Retinal pigment epithelial cell (primary cell): ENCODE results near the gene UBE3A.

Experiments
- DNase-seq: peaks from one replicate; pipeline ENCODE4 v3.0.0-alpha.2; 2010; ENCODE audit warnings: low read depth
- H3K4me3 ChIP-seq: 2 replicates; pipeline ENCODE4 v1.5.1; 2011; ENCODE audit warnings: mild to moderate bottlenecking, low read length, control low read depth, moderate library complexity
- TF ChIP-seq, protein P1 (sequence below): conservative IDR thresholded peaks from 2 replicates; pipeline ENCODE4 v1.5.1; 2011; ENCODE audit warnings: low read depth, low read length, control low read depth, inconsistent platforms

The UBE3A gene

DNA sequence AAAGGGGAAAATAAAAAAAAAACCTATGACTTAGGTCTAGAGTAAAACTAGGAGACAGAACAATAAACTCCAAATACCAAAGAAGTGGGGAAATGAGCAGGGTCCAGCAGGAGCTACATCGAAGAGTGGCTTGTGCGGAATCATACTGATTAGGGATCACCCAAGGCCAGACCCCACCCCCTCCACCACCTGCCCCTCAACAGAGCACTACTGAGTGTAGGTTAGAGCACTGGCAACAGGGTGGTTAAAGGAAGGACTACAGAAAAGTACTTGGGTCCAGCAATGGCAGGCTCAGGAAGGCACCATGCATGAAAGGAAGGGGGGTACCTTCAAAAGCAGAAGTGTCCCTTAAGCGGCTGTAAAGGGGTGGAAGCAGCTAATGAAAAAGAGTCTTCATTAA lies 96.2 kb downstream of the UBE3A start:
- TF ChIP-seq, protein P1, sequence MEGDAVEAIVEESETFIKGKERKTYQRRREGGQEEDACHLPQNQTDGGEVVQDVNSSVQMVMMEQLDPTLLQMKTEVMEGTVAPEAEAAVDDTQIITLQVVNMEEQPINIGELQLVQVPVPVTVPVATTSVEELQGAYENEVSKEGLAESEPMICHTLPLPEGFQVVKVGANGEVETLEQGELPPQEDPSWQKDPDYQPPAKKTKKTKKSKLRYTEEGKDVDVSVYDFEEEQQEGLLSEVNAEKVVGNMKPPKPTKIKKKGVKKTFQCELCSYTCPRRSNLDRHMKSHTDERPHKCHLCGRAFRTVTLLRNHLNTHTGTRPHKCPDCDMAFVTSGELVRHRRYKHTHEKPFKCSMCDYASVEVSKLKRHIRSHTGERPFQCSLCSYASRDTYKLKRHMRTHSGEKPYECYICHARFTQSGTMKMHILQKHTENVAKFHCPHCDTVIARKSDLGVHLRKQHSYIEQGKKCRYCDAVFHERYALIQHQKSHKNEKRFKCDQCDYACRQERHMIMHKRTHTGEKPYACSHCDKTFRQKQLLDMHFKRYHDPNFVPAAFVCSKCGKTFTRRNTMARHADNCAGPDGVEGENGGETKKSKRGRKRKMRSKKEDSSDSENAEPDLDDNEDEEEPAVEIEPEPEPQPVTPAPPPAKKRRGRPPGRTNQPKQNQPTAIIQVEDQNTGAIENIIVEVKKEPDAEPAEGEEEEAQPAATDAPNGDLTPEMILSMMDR = no peak
- H3K4me3 ChIP-seq = no peak overlapping the region
- no peak for DNase-seq

DNA sequence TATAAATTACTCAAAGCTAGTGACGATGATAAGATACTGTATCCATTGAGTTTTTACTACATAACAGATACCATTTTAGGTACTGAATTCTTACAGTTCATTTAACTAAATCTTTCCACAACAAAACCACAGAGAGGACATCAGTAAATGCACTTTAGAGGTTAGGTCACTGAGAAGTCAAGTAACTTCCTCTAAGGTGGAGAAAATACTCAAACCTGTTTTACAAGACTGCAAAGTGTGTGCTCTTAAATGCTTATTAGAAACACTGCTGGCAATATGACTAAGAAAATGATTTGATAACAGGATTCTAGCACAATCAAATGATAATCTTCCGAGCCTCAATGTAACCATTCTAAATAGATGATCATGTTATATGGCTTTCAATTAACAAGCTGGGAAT lies 99.4 kb downstream of the UBE3A start:
- DNase-seq = no peak
- TF ChIP-seq, protein P1 = no peak
- H3K4me3 ChIP-seq = no peak overlapping the region

DNA sequence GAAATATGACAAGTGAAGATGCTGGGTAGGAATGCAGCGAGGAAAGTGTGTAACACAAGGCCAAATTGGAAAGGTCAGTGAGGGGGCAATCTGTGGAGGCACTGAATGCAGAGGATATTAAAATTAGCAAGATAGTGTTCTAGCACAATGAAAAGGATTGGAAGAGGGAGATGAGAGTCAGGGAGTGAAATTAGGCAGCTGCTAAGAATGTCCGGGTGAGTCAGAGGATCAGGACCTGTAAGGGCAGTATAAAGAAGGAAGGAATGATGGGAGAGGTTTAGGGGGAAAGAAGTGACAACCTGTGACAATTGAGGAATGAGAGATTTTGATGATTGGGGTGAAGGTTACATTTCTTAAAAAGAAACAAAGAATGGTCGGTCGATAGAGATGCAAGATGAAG lies 103.5 kb downstream of the UBE3A start:
- no peak overlapping the region for H3K4me3 ChIP-seq
- TF ChIP-seq, protein P1 = no peak
- DNase-seq = no peak

DNA sequence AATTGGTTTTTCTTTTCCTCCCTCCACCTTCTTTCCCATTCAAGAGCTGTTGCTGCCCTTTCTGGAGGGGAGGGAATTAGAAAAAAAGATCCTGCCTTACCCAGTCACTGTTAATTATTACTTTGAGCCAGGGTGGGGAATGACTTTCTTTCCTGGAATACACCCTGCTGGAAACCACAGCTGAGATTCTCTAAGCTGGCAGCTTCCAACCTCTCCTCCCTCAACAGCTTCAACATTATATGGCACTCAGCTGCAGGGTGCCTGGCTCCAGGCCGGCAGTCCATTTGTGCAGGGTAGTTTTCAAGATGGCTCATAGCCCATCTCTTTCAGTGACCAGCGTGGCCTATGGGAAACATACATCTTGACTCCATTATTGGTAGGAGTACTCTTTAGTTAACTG lies 105.8 kb downstream of the UBE3A start:
- H3K4me3 ChIP-seq = no peak overlapping the region
- DNase-seq = no peak
- TF ChIP-seq, protein P1 = no peak

DNA sequence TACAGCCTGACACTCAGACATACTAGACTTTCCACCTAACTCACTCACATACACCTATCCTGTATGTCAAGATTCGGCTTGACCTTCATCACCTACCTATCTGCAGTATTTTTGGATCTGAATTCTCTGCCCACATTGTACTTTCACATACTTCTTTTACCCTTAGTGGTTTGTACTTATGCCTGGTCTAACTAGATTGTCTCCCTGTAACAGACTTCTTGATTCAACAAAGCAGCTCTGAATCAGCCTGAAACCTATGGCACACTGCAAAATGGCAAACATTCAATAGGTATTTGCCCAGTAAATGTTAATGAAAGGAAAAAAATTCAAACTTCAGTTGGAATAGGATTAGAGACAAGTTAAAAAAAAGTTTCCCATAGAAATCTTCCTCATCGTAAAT lies 106.5 kb downstream of the UBE3A start:
- no peak overlapping the region for H3K4me3 ChIP-seq
- TF ChIP-seq, protein P1 = no peak
- no peak for DNase-seq

DNA sequence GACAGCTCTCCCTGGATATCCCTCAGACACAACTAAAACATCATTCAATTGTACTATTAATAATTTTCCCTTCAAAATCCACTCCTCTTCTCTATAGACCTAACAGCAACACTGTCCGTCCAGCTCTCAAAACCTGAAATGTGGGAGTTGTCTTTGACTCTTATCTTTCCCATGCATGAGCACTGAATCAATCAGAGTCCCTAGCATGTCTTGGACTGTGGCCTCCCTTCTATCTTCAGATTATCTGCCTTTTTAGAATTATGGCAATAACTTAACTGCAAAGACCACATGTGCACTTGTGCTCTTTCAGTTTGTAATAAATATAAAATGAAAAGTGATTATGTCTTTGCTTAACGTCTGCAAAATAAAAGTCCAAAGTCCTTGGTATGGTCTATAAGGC lies 107.0 kb downstream of the UBE3A start:
- no peak for DNase-seq
- no peak overlapping the region for H3K4me3 ChIP-seq
- TF ChIP-seq, protein P1 = no peak

DNA sequence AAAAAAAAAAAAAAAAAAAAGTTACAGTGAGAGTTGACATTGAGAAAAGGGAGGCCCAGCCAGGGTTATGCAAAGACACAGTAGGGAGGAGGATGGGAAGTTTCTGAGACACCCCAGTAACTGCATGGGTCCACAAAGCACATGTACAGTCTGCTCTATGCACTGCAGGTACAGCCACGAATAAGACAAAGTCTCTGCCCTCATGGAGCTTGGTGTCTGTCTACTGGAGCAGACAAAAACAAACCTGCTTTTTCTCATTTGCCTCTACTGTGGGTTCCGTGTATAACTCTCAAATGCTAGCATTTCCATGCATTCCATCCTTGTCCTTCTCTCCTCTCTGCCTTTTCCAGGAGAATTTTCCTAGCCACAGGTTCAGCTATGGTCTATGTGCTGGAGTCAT lies 107.4 kb downstream of the UBE3A start:
- TF ChIP-seq, protein P1 = no peak
- no peak for DNase-seq
- H3K4me3 ChIP-seq = no peak overlapping the region
